ENCODE measurements around the gene GGA3. TPM values are rescaled to one million over a fixed set of nuclear protein-coding genes. Genes with fewer than 3 reads are reported as not detected.

GGA3 gene
- total RNA-seq, 4 donors from 2014 or later: 23.9 to 39.2 (median 29.8) TPM

DNA sequence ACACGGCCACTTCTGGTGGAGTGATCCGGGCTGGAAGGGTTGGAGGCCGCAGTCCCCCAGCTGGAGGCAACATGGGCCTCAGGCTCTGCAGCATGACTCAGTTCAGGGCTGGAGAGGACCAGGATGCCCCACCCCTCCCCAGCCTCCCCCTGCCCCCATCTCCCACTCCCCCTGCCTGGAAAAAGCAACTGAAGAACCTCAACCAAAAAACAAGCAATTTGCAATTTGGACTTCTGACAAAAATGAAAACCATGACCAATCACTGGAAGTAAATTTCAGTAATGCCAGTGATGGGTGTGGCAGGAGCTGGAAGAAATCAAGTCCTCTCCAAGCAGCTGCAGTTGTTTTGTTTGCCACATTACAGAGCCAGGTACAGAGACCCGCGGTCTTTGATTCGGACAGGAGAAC is 16.3 kb upstream of the GGA3 start:
- no peak for DNase-seq
- Histone ChIP-seq H3K9me3 (no peaks in the 10 kb centered on the region), H3K4me3 (no peak overlapping the region), H3K4me1 (peaks cover under 1 to 8% (median 3%) of the 10 kb centered on the region in 3 donors), H3K27me3 (no peaks in the 10 kb centered on the region), H3K36me3 (peaks cover 0 to 39% (median 0%) of the 10 kb centered on the region in 3 donors), H3K27ac (no peak overlapping the region)
- intact Hi-C loops (cut with DNase I): no loop called here
- TF ChIP-seq, protein P1, sequence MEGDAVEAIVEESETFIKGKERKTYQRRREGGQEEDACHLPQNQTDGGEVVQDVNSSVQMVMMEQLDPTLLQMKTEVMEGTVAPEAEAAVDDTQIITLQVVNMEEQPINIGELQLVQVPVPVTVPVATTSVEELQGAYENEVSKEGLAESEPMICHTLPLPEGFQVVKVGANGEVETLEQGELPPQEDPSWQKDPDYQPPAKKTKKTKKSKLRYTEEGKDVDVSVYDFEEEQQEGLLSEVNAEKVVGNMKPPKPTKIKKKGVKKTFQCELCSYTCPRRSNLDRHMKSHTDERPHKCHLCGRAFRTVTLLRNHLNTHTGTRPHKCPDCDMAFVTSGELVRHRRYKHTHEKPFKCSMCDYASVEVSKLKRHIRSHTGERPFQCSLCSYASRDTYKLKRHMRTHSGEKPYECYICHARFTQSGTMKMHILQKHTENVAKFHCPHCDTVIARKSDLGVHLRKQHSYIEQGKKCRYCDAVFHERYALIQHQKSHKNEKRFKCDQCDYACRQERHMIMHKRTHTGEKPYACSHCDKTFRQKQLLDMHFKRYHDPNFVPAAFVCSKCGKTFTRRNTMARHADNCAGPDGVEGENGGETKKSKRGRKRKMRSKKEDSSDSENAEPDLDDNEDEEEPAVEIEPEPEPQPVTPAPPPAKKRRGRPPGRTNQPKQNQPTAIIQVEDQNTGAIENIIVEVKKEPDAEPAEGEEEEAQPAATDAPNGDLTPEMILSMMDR (IDR thresholded peaks at IDR 0.05): no peak
- TF ChIP-seq POLR2A (IDR thresholded peaks at IDR 0.05): no peak
- 58 to 68% methylated on average over 3 of the region's 6 CpGs for WGBS, 2 donors

DNA sequence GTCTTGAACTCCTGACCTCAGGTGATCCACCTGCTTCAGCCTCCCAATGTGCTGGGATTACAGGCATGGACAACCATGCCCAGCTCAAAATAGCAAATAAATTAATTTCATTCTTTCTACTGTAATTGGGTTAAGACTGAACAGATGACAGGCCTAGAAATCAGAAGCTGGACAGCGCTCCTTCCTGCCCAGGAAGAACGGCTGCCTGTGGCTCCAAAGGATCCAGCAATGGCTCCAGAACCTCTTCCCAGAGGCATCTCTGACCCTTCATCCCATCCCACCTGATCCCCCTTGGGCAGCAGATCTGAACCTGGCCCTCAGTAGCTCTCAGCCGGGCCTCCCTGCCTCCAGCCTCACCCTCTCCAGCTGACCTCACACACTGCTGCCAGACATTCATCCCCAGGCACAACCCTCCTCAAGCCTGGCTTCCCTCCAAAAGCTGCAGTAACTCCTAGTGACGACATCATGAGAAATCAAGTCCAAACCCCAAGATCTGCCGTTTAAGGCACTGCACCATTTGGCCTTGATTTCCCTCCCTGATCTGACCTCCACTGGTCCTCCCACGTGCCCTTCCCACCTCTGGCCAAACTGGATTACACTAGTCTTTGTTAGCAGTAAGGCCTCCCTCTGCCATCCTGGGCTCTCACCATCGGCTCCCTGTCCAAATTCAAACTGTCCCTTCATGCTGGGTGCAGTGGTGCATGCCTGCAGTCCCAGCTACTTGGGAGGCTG is 12.7 kb upstream of the GGA3 start:
- intact Hi-C loops (cut with DNase I): no loop called here
- no peaks in the 10 kb centered on the region for H3K9me3 ChIP-seq
- H3K36me3 ChIP-seq: peaks cover 0 to 22% (median 0%) of the 10 kb centered on the region in 3 donors
- H3K4me3 ChIP-seq: no peak overlapping the region
- H3K27me3 ChIP-seq: no peaks in the 10 kb centered on the region
- no peak overlapping the region for H3K27ac ChIP-seq
- no peak for DNase-seq
- TF ChIP-seq POLR2A (IDR thresholded peaks at IDR 0.05): no peak
- TF ChIP-seq, protein P1 (IDR thresholded peaks at IDR 0.05): no peak
- WGBS, 2 donors: 65 to 72% methylated on average over 6 to 7 of the region's 7 CpGs
- peaks cover 14 to 36% (median 23%) of the 10 kb centered on the region in 3 donors for H3K4me1 ChIP-seq

DNA sequence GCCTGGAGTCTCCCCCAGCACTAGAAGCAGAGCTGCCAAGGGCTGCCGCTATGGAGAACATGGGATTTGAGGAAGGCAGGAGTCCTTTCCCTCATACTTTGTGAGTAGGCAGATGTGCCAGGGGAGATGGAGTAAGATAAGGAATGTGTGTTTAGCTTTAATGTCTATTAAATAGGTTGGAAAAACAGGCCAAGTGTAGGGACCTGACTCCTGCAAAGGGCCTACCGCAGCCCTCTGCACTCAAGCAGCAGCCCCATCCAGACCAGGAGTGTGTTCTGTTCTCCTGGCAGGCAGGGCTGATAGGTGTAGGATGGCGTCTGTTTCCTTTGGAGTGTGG is 11.4 kb upstream of the GGA3 start:
- DNase-seq: no peak

DNA sequence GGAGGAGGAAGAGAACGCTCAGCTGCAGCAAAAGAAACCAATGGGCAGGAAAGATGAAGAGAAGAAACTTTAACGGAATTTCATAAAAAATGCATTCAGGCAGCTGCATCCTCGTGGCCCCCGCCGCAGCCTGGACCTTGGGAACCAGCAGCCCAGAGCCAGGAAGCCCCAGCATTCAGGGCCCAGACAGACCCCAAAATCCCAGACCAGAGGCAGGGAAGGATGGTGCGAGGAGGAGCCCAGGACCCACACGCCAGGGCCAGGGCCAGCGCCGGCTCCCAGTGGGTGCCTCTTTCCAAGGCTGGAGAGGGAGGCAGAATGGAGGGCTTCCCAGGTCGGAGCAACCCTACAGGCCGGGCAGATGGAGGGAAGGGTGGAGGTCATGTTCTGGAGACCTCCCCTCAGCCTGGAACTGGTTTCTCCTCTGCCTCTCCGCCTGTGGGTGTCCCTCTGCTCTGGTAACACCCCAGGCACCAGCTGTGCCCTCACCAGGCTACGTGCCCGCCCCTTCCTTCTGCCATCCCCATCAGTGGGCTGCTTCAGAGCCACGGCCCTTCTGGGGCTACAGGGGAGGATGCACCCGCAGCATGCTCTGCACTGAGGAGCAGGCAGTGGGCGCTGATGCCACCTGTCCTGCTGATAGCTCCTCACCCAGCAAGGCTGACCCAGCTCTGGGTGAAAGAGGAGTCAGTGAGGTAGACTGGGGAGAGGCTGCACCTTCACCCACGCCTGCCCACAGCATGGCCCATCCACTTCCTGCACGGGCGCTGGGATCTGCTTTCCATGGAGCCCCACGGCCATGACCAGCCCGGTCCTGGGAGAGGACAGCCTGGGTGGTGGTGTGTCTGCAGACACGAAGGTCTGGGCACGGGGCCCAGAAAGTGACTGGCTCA is 10.8 kb upstream of the GGA3 start:
- WGBS, 2 donors: 38 to 64% methylated on average over 9 of the region's 24 CpGs
- no peaks in the 10 kb centered on the region for H3K27me3 ChIP-seq
- intact Hi-C loops (cut with DNase I): no loop called here
- no peak for DNase-seq
- peaks cover 0 to 17% (median 0%) of the 10 kb centered on the region in 3 donors for H3K36me3 ChIP-seq
- peaks cover 14 to 50% (median 23%) of the 10 kb centered on the region in 3 donors for H3K4me1 ChIP-seq
- no peak for TF ChIP-seq POLR2A (IDR thresholded peaks at IDR 0.05)
- TF ChIP-seq, protein P1 (IDR thresholded peaks at IDR 0.05): no peak
- peak overlapping the region; percentile 85 to 99 (median 97) for H3K27ac ChIP-seq
- H3K4me3 ChIP-seq: peak overlapping the region; percentile 58 to 97 (median 94)
- no peaks in the 10 kb centered on the region for H3K9me3 ChIP-seq

More for the DNA sequence above, 11.4 kb upstream of the GGA3 start:
- peaks cover 14 to 44% (median 23%) of the 10 kb centered on the region in 3 donors for H3K4me1 ChIP-seq
- intact Hi-C loops (cut with DNase I): no loop called here
- no peaks in the 10 kb centered on the region for H3K27me3 ChIP-seq
- TF ChIP-seq, protein P1 (IDR thresholded peaks at IDR 0.05): no peak
- TF ChIP-seq POLR2A (IDR thresholded peaks at IDR 0.05): no peak
- no peak overlapping the region for H3K27ac ChIP-seq
- H3K4me3 ChIP-seq: no peak overlapping the region
- H3K9me3 ChIP-seq: no peaks in the 10 kb centered on the region
- WGBS, 2 donors: 66 to 69% methylated on average over 2 to 3 of the region's 3 CpGs
- H3K36me3 ChIP-seq: peaks cover 0 to 15% (median 0%) of the 10 kb centered on the region in 3 donors
